SK-N-SH (cell line): ENCODE measurements around the gene KRTAP12-1. TPM values are rescaled to one million over a fixed set of nuclear protein-coding genes. Genes with fewer than 3 reads are reported as not detected.
"Not testable (repeated sequence)": the region's sequence is repeated elsewhere in the genome, so short reads cannot be mapped to it uniquely, and the experiment has no call there.

Experiments
- CTCF ChIA-PET: fragments of 300-600, 350-600 bp; formaldehyde crosslinking; extraction: SDS; loops from one replicate; lab custom pipeline; 2021; lab: Yijun Ruan, JAX
- POLR2A ChIA-PET: fragments of 350-600 bp; sonication (Branson Sonifier 250); formaldehyde crosslinking; extraction: SDS; loops from one replicate; lab custom pipeline; 2020; ENCODE audit warnings: antibody characterized with exemption, inconsistent platforms; lab: Yijun Ruan, JAX
- DNase-seq: peaks from one replicate; pipeline ENCODE4 v3.0.0; 2012
- H2AFZ ChIP-seq: fragments of 200-600 bp; sonication (generic); 2 replicates; pipeline ENCODE4 v1.8.1; 2016; ENCODE audit warnings: antibody characterized with exemption, mild to moderate bottlenecking, low read depth
- H3F3A ChIP-seq: fragments of 200-600 bp; sonication (generic); replicated peaks from 2 replicates; pipeline ENCODE3; 2016; ENCODE audit warnings: antibody characterized with exemption, mild to moderate bottlenecking; ENCODE audit not compliant: insufficient read depth
- H3K27ac ChIP-seq, 2 experiments: fragments of 200-500 bp in 1 of 2; fragments of 200-600 bp in 1 of 2; sonication (Bioruptor generic) in 1 of 2; sonication (generic), shearing (Covaris generic) in 1 of 2; 2 replicates each; pipeline versions ENCODE4 v1.5.1 to v1.6.1; 2014 to 2016; ENCODE audit warnings: low read depth in 2 of 2, inconsistent platforms in 1 of 2, low read length in 1 of 2, mild to moderate bottlenecking in 1 of 2, mixed read lengths in 1 of 2
- H3K27me3 ChIP-seq: fragments of 200-600 bp; sonication (generic), shearing (Covaris generic); 2 replicates; pipeline ENCODE4 v1.6.1; 2016; ENCODE audit warnings: mixed run types; ENCODE audit not compliant: insufficient read depth
- H3K36me3 ChIP-seq, 2 experiments: fragments of 200-500 bp in 1 of 2; fragments of 200-600 bp in 1 of 2; sonication (Bioruptor generic) in 1 of 2; sonication (generic) in 1 of 2; replicated peaks in 1 of 2; 2 replicates each; pipeline versions ENCODE3 to v1.5.1; 2014 to 2016; ENCODE audit warnings: low read length in 1 of 2, mild to moderate bottlenecking in 1 of 2; ENCODE audit not compliant: insufficient read depth in 2 of 2, control insufficient read depth in 1 of 2
- H3K4me1 ChIP-seq, 2 experiments: fragments of 200-500 bp in 1 of 2; fragments of 200-600 bp in 1 of 2; sonication (Bioruptor generic) in 1 of 2; sonication (generic), shearing (Covaris generic) in 1 of 2; 2 replicates each; pipeline versions ENCODE4 v1.5.1 to v1.6.1; 2014 to 2016; ENCODE audit warnings: low read depth in 1 of 2, low read length in 1 of 2, mixed run types in 1 of 2; ENCODE audit not compliant: insufficient read depth in 2 of 2, control insufficient read depth in 1 of 2
- H3K4me2 ChIP-seq: fragments of 200-600 bp; sonication (generic), shearing (Covaris generic); 2 replicates; pipeline ENCODE4 v1.6.1; 2017; ENCODE audit warnings: mixed run types
- H3K4me3 ChIP-seq, 2 experiments: fragments of 200-500 bp in 1 of 2; fragments of 200-600 bp in 1 of 2; sonication (Bioruptor generic) in 1 of 2; sonication (generic), shearing (Covaris generic) in 1 of 2; 2 replicates each; pipeline versions ENCODE4 v1.5.1 to v1.8.1; 2014 to 2016; ENCODE audit warnings: low read depth in 2 of 2, inconsistent platforms in 1 of 2, low read length in 1 of 2, mild to moderate bottlenecking in 1 of 2, mixed read lengths in 1 of 2, moderate library complexity in 1 of 2
- H3K79me2 ChIP-seq: fragments of 200-600 bp; sonication (generic); 2 replicates; pipeline ENCODE4 v1.8.1; 2017; ENCODE audit warnings: mild to moderate bottlenecking; ENCODE audit not compliant: insufficient read depth
- H3K9ac ChIP-seq: fragments of 200-600 bp; sonication (generic); 2 replicates; pipeline ENCODE4 v1.6.1; 2017; ENCODE audit warnings: mixed run types
- H3K9me2 ChIP-seq: fragments of 200-600 bp; sonication (generic); 2 replicates; pipeline ENCODE4 v1.6.1; 2017; ENCODE audit warnings: mixed run types
- H3K9me3 ChIP-seq: fragments of 200-600 bp; sonication (generic); 2 replicates; pipeline ENCODE4 v1.6.1; 2017; ENCODE audit warnings: mixed run types, mild to moderate bottlenecking, moderate library complexity
- H4K20me1 ChIP-seq: fragments of 200-600 bp; sonication (generic); 2 replicates; pipeline ENCODE4 v1.6.1; 2017; ENCODE audit warnings: mild to moderate bottlenecking, mixed run types; ENCODE audit not compliant: insufficient read depth
- CHD2 ChIP-seq: fragments of 150-350 bp; IDR thresholded peaks from 2 replicates; pipeline ENCODE4 v1.6.1; 2018; ENCODE audit warnings: low read length; ENCODE audit not compliant: partially characterized antibody
- FOXM1 ChIP-seq: IDR thresholded peaks from 2 replicates; pipeline ENCODE4 v1.4.0; 2012; ENCODE audit warnings: low read depth, mild to moderate bottlenecking
- GATA2 ChIP-seq: sonication (generic); formaldehyde crosslinking; IDR thresholded peaks from 2 replicates; pipeline ENCODE4 v1.5.0; 2020; ENCODE audit warnings: mild to moderate bottlenecking, missing genetic modification reagents
- NRF1 ChIP-seq: IDR thresholded peaks from 2 replicates; pipeline ENCODE4 v1.6.1; 2012; ENCODE audit warnings: low read depth, mild to moderate bottlenecking, low read length
- POLR2AphosphoS5 ChIP-seq: IDR thresholded peaks from 2 replicates; pipeline ENCODE4 v1.6.1; 2012; ENCODE audit warnings: low read depth, low read length
- RFX5 ChIP-seq: IDR thresholded peaks from 2 replicates; pipeline ENCODE4 v1.6.1; 2012; ENCODE audit warnings: mild to moderate bottlenecking, improper control_type of control experiment, low read length
- RXRA ChIP-seq: IDR thresholded peaks from 2 replicates; pipeline ENCODE4 v1.4.0; 2012; ENCODE audit warnings: low read depth, mild to moderate bottlenecking, borderline replicate concordance
- SIN3A ChIP-seq: IDR thresholded peaks from 2 replicates; pipeline ENCODE4 v1.6.1; 2012; ENCODE audit warnings: low read depth, mild to moderate bottlenecking, low read length, moderate library complexity, borderline replicate concordance
- TEAD4 ChIP-seq: IDR thresholded peaks from 2 replicates; pipeline ENCODE4 v1.4.0; 2012; ENCODE audit warnings: mild to moderate bottlenecking, borderline replicate concordance; ENCODE audit not compliant: insufficient read depth
- WGBS: methylation state at CpG from one replicate; pipeline ENCODE4 v1.1.6; 2017; ENCODE audit warnings: low lambda C conversion rate; 5-methylcytosine and 5-hydroxymethylcytosine counted together
- polyA plus RNA-seq, 3 experiments: library from polyadenylated mRNA; depleted of rRNA; stranded (reverse); fragments of >200 nt; gene quantifications; 2 replicates each; pipeline ENCODE4 v1.2.3, GENCODE V29; 2012
- TF ChIP-seq, protein P1 (sequence below): fragments of 150-350 bp; IDR thresholded peaks from 2 replicates; pipeline ENCODE4 v1.6.1; 2016; ENCODE audit warnings: mild to moderate bottlenecking, low read depth, low read length
- TF ChIP-seq, protein P2 (sequence below): fragments of 200-600 bp; sonication (generic); IDR thresholded peaks from 2 replicates; pipeline ENCODE4 v1.6.1; 2017; ENCODE audit warnings: antibody characterized with exemption, mild to moderate bottlenecking, moderate library complexity
- TF ChIP-seq, protein P3 (sequence below): IDR thresholded peaks from 2 replicates; pipeline ENCODE4 v1.4.0; 2012; ENCODE audit warnings: low read depth, borderline replicate concordance

Gene KRTAP12-1
- polyA plus RNA-seq, 1 of the 3 experiments (the other 2 are of a cell fraction), result not detected

DNA sequence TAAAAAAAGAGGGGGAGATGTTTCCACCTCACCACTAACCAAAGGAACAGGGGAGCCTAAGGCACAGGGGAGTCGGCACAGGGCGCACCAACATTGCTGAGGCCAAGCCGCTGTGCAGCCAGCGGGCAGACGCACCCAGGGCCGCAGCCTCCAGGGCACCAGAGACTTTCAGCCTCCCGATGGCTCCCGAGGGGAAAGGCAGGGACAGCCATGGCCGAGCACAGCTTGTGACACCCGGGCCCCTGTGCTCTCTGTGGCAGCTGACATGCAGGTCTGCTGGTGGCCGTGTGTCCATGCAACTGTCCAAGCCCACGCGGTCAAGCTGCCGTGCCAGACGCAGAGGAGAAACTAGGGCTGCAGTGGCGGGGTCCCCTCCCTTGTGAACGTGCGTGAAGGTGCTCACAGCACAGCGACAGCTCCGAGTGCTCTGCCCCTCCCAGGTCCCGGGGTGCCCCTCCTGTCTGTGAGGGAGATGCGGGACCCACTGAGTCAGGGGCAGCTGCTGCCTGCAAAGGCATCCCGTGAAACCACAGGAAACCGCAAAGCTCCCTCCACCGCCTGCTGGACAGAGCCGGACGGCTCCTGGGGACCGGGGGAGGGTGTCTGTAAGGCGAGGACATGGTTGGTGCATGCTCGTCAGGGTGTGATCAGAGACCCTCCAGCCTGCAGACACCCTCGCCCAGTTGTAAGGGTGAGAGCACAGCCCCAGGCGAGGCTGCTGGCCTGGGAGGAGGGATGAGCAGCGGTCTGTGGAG, 33.2 kb downstream of the KRTAP12-1 start:
- no peak overlapping the region for H2AFZ ChIP-seq
- 14% methylated on average over 24 of the region's 33 CpGs for WGBS
- H3K9ac ChIP-seq, result no peak overlapping the region
- H3K9me3 ChIP-seq, result 0 out of 2 replicates have a peak, but pooled peaks cover 5% of the 10 kb centered on the region
- H3K4me2 ChIP-seq, result no peak overlapping the region
- H3K27me3 ChIP-seq, result peaks cover 53% of the 10 kb centered on the region
- no peak overlapping the region for H3K27ac ChIP-seq
- no peak for DNase-seq
- no peaks in the 10 kb centered on the region for H3K79me2 ChIP-seq
- H3K4me3 ChIP-seq, result no peak overlapping the region
- H3K4me1 ChIP-seq, result no peaks in the 10 kb centered on the region
- no peaks in the 10 kb centered on the region for H3F3A ChIP-seq
- no peaks in the 10 kb centered on the region for H3K36me3 ChIP-seq
- H4K20me1 ChIP-seq, result no peaks in the 10 kb centered on the region
- TF ChIP-seq POLR2AphosphoS5, result no peak
- TF ChIP-seq, protein P1, sequence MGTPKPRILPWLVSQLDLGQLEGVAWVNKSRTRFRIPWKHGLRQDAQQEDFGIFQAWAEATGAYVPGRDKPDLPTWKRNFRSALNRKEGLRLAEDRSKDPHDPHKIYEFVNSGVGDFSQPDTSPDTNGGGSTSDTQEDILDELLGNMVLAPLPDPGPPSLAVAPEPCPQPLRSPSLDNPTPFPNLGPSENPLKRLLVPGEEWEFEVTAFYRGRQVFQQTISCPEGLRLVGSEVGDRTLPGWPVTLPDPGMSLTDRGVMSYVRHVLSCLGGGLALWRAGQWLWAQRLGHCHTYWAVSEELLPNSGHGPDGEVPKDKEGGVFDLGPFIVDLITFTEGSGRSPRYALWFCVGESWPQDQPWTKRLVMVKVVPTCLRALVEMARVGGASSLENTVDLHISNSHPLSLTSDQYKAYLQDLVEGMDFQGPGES, result no peak
- no peak for TF ChIP-seq NRF1
- TF ChIP-seq, protein P2, sequence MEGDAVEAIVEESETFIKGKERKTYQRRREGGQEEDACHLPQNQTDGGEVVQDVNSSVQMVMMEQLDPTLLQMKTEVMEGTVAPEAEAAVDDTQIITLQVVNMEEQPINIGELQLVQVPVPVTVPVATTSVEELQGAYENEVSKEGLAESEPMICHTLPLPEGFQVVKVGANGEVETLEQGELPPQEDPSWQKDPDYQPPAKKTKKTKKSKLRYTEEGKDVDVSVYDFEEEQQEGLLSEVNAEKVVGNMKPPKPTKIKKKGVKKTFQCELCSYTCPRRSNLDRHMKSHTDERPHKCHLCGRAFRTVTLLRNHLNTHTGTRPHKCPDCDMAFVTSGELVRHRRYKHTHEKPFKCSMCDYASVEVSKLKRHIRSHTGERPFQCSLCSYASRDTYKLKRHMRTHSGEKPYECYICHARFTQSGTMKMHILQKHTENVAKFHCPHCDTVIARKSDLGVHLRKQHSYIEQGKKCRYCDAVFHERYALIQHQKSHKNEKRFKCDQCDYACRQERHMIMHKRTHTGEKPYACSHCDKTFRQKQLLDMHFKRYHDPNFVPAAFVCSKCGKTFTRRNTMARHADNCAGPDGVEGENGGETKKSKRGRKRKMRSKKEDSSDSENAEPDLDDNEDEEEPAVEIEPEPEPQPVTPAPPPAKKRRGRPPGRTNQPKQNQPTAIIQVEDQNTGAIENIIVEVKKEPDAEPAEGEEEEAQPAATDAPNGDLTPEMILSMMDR, result no peak
- ChIA-PET CTCF (interaction anchor here (1.9 kb wide), 1 partner anchor 11 kb away, joined by 4 read pairs; the partner anchor contains the start of gene KRTAP10-10), POLR2A (interaction anchor here (0.6 kb wide), 1 partner anchor 50 kb away, joined by 3 read pairs; no protein-coding TSS in a partner anchor)
- H3K9me2 ChIP-seq, result no peaks in the 10 kb centered on the region

DNA sequence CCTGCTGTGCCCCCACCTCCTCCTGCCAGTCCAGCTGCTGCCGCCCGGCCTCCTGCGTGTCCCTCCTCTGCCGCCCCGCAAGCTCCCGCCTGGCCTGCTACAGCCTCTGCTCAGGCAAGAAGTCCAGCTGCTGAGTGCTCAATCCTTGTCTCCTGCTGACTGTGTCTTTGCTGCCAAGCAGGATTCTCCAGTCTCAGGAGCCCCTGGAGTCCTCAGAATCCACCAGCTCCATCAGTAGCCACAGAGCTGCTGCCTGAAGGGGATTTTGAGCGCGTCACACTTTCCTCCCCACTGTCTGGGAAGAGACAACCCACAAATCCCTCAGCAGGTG, 34.8 kb downstream of the KRTAP12-1 start:
- Histone ChIP-seq H3K4me2 (no peak overlapping the region), H3K9ac (no peak overlapping the region), H3K4me3 (no peak overlapping the region), H4K20me1 (no peaks in the 10 kb centered on the region), H3F3A (no peaks in the 10 kb centered on the region), H3K9me2 (no peaks in the 10 kb centered on the region), H3K27ac (no peak overlapping the region), H3K79me2 (no peaks in the 10 kb centered on the region), H3K9me3 (0 out of 2 replicates have a peak, but pooled peaks cover 5% of the 10 kb centered on the region), H3K27me3 (peaks cover 38% of the 10 kb centered on the region), H2AFZ (no peak overlapping the region), H3K36me3 (no peaks in the 10 kb centered on the region), H3K4me1 (no peaks in the 10 kb centered on the region)
- WGBS, result 14% methylated on average over 6 of the region's 8 CpGs
- no peak for DNase-seq
- CTCF ChIA-PET, result no interaction called here
- TF ChIP-seq CHD2 (no peak), RFX5 (no peak), RXRA (no peak), SIN3A (no peak), FOXM1 (no peak), TEAD4 (no peak), GATA2 (no peak)
- TF ChIP-seq, protein P3, sequence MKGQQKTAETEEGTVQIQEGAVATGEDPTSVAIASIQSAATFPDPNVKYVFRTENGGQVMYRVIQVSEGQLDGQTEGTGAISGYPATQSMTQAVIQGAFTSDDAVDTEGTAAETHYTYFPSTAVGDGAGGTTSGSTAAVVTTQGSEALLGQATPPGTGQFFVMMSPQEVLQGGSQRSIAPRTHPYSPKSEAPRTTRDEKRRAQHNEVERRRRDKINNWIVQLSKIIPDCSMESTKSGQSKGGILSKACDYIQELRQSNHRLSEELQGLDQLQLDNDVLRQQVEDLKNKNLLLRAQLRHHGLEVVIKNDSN, result no peak
- TF ChIP-seq, protein P1, result no peak
- POLR2A ChIA-PET, result no interaction called here

DNA sequence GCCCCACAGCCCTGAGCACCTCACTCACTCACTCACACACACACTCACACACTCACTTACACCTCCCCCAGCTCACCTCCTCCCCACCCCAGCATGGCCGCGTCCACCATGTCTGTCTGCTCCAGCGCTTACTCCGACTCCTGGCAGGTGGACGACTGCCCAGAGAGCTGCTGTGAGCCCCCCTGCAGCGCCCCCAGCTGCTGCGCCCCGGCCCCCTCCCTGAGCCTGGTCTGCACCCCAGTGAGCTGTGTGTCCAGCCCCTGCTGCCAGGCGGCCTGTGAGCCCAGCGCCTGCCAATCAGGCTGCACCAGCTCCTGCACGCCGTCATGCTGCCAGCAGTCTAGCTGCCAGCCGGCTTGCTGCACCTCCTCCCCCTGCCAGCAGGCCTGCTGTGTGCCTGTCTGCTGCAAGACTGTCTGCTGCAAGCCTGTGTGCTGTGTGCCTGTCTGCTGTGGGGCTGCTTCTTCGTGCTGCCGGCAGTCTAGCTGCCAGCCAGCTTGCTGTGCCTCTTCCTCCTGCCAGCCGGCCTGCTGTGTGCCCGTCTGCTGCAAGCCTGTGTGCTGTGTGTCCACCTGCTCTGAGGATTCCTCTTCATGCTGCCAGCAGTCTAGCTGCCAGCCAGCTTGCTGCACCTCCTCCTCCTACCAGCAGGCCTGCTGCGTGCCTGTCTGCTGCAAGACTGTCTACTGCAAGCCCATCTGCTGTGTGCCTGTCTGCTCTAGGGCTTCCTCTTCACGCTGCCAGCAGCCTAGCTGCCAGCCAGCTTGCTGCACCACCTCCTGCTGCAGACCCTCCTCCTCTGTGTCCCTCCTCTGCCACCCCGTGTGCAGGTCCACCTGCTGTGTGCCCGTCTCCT, 35.4 kb downstream of the KRTAP12-1 start, which contains the start of gene KRTAP10-11:
TSS of gene KRTAP10-11 (plus strand) at position 49 of the 856 bp plus-strand sequence. CDS start at position 94, 45 bp downstream.
- H3K27ac ChIP-seq, H4K20me1 ChIP-seq, H2AFZ ChIP-seq, H3K9ac ChIP-seq, CTCF ChIA-PET, H3K9me2 ChIP-seq, H3K79me2 ChIP-seq, H3K9me3 ChIP-seq, H3K4me1 ChIP-seq, H3K4me2 ChIP-seq, H3F3A ChIP-seq, POLR2A ChIA-PET, DNase-seq, H3K4me3 ChIP-seq, H3K36me3 ChIP-seq: not testable (repeated sequence)
- 15% methylated on average over 8 of the region's 21 CpGs for WGBS
- H3K27me3 ChIP-seq, result peaks cover 35% of the 10 kb centered on the region
